HG02759 (cell line): ENCODE data around the gene PSMD3.
"Not testable (repeated sequence)": the region's sequence is repeated elsewhere in the genome, so short reads cannot be mapped to it uniquely, and the experiment has no call there.

ENCODE experiments used
- ATAC-seq: cut with Tn5 transposase; IDR thresholded peaks from one replicate; pipeline ENCODE4 v1.9.1; 2021; ENCODE audit warnings: mild to moderate bottlenecking, moderate library complexity; ENCODE audit not compliant: unreplicated experiment

The PSMD3 gene

DNA sequence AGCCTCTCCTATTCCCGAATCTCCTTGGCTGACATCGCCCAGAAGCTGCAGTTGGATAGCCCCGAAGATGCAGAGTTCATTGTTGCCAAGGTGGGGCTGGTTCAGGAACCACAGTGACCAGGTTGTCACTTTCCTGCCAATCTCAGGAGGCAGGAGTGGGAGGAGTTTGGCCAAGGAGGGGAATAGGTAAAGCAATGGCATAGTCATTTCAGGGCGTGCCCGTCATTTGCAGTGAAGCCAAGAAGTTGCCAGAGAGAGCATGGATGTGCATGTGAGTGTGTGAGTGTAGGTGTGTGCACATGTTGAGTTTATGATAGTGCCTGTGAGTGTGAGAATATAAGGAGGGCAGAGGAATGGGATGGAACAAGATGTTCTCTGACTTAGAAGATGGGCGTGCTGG lies 14.8 kb downstream of the PSMD3 start:
- ATAC-seq = no peak

DNA sequence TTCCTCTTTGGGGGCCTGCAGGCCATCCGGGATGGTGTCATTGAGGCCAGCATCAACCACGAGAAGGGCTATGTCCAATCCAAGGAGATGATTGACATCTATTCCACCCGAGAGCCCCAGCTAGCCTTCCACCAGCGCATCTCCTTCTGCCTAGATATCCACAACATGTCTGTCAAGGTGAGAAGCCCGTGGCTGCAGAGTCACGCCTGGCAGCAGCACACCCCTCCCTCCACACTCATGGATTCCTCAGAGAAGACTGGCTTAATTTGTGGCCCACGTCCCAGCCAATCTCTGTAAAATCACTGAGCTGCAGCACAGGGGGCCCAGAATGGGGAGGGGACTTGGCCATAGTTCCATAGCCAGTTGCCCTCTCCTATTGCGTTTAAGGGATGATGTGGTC lies 15.6 kb downstream of the PSMD3 start:
- no peak for ATAC-seq

DNA sequence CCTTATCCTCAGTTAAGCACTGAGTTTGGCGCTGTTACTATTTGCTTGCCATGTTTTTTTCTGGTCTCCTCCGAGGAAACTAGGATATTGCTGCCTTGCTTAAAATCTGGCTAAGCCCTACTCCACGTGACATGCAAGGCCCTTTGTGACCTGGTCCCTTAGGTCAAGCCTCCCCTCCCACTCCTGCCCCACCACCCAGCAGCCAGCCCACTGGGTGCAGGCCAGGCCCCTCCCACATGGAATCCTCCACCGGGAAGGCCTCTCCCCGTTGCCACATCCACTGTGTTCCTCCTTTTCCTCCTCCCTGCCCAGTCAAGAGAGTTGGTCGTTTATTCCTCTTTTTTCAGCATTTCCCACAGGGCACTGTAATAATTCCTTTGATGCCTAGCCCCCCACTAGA lies 16.2 kb downstream of the PSMD3 start:
- no peak for ATAC-seq

DNA sequence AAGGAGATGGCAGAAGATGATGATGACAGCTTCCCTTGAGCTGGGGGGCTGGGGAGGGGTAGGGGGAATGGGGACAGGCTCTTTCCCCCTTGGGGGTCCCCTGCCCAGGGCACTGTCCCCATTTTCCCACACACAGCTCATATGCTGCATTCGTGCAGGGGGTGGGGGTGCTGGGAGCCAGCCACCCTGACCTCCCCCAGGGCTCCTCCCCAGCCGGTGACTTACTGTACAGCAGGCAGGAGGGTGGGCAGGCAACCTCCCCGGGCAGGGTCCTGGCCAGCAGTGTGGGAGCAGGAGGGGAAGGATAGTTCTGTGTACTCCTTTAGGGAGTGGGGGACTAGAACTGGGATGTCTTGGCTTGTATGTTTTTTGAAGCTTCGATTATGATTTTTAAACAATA lies 16.9 kb downstream of the PSMD3 start:
- no peak for ATAC-seq

DNA sequence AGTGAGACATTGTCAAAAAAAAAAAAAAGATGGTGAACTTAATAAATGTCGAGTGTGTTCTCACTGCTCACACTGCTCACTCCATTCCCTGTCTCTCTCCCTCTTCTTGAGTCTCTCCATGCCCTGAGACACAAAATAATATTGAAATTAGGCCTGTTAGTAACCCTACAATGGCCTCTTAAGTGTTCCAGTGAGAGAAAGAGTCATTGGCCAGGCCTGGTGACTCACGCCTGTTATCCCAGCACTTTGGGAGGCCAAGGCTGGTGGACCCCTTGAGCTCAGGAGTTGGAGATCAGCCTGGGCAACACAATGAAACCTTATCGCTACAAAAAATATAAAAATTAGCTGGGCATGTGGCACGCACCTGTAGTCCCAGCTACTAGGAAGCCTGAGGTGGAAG lies 18.5 kb downstream of the PSMD3 start:
- no peak for ATAC-seq

DNA sequence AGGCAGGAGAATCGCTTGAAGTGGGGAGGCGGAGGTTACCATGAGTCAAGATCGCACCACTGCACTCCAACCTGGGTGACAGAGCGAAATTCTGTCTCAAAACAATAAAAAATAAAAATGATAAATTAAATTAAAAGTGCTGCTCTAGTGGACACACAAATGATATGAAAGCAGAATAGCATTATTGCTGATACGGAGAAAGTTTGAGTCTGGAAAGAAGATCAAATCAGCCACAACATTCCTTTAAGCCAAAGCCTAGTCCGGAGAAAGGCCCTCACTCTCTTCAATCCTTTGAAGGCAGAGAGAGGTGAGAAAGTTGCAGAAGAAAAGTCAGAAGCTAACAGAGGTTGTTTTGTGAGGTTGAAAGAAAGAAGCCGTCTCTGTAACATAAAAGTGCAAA lies 19.6 kb downstream of the PSMD3 start:
- ATAC-seq = no peak

DNA sequence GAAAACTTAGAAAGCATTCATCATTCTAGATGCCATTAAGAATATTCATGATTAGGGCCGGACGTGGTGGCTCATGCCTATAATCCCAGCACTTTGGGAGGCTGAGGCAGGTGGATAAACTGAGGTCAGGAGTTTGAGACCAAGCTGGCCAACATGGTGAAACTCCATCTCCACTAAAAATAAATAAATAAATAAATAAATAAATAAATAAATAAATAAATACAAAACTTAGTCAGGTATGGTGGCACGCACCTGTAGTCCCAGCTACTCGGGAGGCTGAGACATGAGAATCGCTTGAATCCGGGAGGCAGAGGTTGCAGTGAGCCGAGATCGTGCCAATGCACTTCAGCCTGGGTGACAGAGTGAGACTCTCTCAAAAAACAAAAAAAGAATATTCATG lies 20.7 kb downstream of the PSMD3 start:
- ATAC-seq = not testable (repeated sequence)

DNA sequence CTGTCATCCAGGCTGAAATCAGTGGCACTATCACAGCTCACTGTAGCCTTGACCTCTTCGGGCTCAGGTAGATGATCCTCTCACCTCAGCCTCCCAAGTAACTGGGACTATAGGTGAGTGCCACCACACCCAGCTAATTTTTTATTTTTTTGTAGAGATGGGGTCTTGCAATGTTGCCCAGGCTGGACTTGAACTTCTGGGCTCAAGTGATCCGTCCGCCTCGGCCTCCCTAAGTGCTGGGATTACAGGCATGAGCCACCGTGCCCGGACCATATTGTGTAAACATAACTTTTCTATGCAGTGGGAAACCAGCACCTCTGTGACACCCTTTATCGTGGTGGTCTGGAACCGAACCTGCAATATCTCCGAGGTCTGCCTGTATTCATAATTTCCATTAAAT lies 23.5 kb downstream of the PSMD3 start:
- no peak for ATAC-seq

DNA sequence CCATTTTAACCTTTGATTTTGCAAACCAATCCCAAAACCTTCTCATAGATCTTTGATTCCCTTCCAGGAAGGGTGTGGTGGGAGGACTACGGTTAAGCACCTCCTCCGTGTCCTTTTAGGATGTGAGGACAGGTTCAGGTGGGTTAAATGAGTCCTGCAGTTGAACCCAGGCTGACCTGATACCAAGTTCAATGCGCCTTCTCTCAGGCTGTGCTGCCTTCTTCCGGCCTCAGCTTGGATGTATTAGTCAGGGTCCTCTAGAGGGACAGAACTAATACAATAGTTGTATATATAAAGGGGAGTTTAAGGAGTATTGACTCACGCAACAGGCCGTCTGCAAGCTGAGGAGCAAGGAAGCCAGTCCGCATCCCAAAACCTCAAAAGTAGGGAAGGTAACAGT lies 24.1 kb downstream of the PSMD3 start:
- no peak for ATAC-seq

DNA sequence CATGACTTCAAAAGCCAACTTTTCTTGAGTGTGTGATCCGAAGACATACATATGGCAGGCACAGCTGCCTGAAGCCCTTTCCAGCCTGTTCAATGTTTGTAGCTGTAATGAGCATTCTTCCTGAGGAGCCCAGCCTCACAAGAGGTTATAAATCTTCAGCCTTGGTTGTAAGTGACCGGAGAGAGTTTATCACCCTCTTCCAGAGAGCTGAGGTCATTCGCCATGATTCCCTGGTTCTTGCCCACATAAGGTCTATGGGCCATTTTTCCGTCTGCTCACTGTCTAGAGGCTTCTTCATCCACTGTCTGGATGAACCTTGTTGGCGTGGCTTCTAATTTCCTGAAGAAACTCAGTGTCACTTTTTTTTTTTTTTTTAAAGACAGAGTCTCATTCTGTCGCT lies 24.9 kb downstream of the PSMD3 start:
- no peak for ATAC-seq

DNA sequence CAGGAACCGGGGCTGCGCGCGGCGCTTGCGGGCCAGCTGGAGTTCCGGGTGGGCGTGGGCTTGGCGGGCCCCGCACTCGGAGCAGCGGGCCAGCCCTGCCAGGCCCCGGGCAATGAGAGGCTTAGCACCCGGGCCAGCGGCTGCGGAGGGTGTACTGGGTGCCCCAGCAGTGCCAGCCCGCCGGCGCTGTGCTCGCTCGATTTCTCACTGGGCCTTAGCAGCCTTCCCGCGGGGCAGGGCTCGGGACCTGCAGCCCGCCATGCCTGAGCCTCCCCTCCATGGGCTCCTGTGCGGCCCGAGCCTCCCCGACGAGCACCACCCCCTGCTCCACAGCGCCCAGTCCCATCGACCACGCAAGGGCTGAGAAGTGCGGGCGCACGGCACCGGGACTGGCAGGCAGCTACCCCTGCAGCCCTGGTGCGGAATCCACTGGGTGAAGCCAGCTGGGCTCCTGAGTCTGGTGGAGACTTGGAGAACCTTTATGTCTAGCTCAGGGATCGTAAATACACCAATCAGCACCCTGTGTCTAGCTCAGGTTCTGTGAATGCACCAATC lies 30.4 kb downstream of the PSMD3 start:
- ATAC-seq = not testable (repeated sequence)

DNA sequence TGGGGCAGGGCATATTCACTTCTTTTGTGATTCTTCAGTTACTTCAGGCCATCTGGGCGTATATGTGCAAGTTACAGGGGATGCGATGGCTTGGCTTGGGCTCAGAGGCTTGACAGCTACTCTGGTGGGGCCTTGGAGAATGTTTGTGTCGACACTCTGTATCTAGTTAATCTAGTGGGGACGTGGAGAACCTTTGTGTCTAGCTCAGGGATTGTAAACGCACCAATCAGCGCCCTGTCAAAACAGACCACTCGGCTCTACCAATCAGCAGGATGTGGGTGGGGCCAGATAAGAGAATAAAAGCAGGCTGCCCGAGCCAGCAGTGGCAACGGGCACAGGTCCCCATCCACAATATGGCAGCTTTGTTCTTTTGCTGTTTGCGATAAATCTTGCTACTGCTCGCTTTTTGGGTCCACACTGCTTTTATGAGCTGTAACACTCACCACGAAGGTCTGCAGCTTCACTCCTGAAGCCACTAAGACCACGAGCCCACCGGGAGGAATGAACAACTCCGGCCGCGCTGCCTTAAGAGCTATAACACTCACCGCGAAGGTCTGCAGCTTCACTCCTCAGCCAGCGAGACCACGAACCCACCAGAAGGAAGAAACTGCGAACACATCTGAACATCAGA lies 31.5 kb downstream of the PSMD3 start:
- not testable (repeated sequence) for ATAC-seq

DNA sequence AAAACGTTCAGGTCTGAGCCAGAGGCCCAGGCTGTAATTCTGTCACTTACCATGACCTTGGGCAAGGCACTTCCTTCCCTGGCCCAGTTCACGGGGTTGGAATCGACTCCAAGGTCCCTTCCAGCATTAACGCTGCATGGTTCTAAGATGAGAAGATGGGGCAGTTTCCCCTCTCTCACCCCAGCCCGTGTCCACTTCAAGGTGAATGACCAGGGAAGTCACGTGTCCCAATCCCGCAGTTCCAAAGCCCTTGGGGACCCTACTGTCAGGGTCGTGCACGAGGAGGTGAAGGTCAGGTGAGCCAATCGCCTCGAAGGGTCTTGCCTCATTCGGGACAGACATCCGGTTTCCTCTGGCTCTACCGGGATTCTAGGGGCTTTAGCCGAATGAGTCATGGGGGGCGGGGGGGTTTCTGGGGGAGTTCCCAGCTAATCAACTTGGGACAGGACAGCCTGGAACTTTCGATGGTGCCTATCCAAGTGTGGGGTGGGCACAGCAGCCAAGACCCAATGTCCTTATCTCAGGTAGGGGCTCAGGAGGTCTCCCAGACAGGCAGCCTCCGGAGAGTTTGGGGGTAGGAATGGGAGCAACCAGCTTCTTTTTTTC lies 33.9 kb downstream of the PSMD3 start:
- ATAC-seq = no peak

DNA sequence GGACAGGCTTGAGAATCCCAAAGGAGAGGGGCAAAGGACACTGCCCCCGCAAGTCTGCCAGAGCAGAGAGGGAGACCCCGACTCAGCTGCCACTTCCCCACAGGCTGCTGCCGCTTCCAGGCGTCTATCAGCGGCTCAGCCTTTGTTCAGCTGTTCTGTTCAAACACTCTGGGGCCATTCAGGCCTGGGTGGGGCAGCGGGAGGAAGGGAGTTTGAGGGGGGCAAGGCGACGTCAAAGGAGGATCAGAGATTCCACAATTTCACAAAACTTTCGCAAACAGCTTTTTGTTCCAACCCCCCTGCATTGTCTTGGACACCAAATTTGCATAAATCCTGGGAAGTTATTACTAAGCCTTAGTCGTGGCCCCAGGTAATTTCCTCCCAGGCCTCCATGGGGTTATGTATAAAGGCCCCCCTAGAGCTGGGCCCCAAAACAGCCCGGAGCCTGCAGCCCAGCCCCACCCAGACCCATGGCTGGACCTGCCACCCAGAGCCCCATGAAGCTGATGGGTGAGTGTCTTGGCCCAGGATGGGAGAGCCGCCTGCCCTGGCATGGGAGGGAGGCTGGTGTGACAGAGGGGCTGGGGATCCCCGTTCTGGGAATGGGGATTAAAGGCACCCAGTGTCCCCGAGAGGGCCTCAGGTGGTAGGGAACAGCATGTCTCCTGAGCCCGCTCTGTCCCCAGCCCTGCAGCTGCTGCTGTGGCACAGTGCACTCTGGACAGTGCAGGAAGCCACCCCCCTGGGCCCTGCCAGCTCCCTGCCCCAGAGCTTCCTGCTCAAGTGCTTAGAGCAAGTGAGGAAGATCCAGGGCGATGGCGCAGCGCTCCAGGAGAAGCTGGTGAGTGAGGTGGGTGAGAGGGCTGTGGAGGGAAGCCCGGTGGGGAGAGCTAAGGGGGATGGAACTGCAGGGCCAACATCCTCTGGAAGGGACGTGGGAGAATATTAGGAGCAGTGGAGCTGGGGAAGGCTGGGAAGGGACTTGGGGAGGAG lies 34.7 kb downstream of the PSMD3 start, which contains the start of gene CSF3:
TSS of gene CSF3 (plus strand) at position 436 of the 993 bp plus-strand sequence. CDS start at position 471, 35 bp downstream.
- ATAC-seq = no peak

DNA sequence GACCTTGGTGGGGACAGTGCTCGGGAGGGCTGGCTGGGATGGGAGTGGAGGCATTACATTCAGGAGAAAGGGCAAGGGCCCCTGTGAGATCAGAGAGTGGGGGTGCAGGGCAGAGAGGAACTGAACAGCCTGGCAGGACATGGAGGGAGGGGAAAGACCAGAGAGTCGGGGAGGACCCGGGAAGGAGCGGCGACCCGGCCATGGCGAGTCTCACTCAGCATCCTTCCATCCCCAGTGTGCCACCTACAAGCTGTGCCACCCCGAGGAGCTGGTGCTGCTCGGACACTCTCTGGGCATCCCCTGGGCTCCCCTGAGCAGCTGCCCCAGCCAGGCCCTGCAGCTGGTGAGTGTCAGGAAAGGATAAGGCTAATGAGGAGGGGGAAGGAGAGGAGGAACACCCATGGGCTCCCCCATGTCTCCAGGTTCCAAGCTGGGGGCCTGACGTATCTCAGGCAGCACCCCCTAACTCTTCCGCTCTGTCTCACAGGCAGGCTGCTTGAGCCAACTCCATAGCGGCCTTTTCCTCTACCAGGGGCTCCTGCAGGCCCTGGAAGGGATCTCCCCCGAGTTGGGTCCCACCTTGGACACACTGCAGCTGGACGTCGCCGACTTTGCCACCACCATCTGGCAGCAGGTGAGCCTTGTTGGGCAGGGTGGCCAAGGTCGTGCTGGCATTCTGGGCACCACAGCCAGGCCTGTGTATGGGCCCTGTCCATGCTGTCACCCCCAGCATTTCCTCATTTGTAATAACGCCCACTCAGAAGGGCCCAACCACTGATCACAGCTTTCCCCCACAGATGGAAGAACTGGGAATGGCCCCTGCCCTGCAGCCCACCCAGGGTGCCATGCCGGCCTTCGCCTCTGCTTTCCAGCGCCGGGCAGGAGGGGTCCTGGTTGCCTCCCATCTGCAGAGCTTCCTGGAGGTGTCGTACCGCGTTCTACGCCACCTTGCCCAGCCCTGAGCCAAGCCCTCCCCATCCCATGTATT lies 35.7 kb downstream of the PSMD3 start:
- no peak for ATAC-seq

DNA sequence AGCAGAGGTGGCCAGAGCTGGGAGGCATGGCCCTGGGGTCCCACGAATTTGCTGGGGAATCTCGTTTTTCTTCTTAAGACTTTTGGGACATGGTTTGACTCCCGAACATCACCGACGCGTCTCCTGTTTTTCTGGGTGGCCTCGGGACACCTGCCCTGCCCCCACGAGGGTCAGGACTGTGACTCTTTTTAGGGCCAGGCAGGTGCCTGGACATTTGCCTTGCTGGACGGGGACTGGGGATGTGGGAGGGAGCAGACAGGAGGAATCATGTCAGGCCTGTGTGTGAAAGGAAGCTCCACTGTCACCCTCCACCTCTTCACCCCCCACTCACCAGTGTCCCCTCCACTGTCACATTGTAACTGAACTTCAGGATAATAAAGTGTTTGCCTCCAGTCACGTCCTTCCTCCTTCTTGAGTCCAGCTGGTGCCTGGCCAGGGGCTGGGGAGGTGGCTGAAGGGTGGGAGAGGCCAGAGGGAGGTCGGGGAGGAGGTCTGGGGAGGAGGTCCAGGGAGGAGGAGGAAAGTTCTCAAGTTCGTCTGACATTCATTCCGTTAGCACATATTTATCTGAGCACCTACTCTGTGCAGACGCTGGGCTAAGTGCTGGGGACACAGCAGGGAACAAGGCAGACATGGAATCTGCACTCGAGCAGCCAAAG lies 36.9 kb downstream of the PSMD3 start:
- no peak for ATAC-seq

DNA sequence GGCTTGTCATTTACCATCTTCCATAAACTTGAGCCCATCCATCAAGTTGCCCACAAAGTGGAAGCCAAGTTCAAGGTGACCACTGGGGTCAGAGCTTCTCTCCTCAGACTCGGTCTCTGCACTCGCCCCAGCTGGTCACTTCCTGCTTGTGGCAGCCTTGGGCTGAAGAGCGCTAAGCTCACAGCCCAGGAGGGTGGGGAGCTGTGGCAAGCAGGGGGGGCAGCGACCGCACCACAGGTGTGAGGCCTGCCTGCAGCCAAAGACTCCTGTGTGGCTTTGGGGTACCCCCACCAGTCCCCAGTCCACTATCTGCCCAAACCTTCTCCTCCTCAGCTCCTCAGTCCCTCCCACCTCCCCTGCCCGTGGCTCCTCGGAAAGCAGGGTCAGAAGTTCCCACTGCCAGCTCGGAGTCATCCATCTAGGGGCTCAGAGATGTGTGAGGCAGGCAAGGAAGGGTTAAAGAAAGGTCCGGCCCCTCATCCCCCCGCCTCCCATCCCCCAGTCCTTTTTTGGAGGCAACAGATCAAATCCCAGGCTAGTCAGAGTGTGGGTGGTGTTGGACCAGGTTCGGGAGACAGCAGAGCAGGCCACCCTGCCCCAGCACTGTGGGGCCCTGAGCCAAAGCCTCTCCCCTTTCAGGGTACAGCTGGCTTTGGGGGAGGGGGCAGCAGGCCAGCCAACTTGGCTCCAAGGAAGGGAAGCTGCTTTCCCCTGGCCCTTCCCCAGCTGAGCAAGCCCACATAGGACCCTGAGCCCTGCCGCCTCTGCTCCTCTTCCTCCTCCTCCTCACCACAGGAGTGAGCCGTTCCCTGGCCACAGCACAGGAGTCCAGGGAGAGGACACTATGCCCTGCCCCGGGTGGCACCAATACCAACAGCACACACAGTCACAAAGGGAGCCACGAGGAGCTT lies 37.9 kb downstream of the PSMD3 start:
- ATAC-seq = no peak

DNA sequence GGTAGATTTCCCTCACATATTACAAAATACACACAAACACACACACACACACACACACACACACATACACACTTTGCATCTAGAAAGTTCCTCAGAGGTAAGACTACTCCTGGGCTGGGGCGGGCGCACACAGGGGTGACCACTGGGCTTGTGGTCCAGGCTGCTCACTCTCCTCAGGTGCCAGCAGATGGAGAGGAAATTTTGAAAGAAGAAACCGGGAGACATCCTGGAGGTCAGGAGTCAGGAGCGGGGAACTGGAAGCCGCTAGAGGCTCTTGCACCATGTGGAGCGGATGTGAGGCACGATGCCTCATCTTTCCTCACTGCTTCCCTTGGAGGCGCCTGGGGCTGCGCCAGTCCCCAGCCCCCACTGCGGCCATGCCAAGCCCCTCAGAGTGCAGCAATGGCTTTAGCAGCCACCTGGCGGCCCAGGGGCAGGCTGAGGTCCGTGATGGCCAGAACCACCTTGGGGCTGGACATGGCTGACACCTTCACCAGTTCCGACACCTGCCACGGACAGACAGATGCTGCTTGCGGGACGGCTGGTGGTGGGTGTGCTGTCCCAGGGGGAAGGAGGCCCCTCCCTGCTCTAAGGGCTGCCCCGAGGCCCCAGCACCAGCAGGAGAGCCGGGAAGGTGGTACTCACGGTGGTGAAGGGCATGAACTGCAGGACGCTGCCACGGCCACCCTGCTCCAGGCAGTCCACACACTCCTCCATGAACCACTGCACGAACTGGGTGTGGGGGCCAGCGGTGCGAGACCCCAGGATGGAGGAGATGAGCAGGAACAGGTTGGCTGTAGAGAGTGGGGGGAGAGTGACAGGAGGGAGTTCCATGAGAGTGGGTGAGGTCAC lies 38.8 kb downstream of the PSMD3 start:
- ATAC-seq = no peak
